Small intestine (tissue), 7 donors: ENCODE measurements around the gene RNF121. TPM values are rescaled to one million over a fixed set of nuclear protein-coding genes. Genes with fewer than 3 reads are reported as not detected.

Experiments
- DNase-seq, 2 donors: peaks; one replicate each; pipeline versions ENCODE4 v3.0.0 to v3.0.0-alpha.2; 2013
- FAIRE-seq: peaks from 2 replicates; lab custom pipeline; 2012; peaks lifted over from hg19 to GRCh38; lab: Jason Lieb, UNC
- H3K27ac ChIP-seq, 3 donors: one replicate each; pipeline ENCODE4 v1.5.1; 2013; ENCODE audit warnings: low read length in 2 of 3, mild to moderate bottlenecking in 2 of 3, control low read depth in 1 of 3, inconsistent platforms in 1 of 3, low read depth in 1 of 3, moderate library complexity in 1 of 3
- H3K27me3 ChIP-seq, 3 donors: one replicate each; pipeline ENCODE4 v1.6.1; 2013; ENCODE audit warnings: low read length in 3 of 3, inconsistent platforms in 1 of 3; ENCODE audit not compliant: control insufficient read depth in 3 of 3, insufficient read depth in 3 of 3
- H3K36me3 ChIP-seq, 3 donors: one replicate each; pipeline ENCODE4 v1.6.1; 2013; ENCODE audit warnings: low read length in 3 of 3, inconsistent platforms in 1 of 3, low read depth in 1 of 3, mild to moderate bottlenecking in 1 of 3, moderate library complexity in 1 of 3; ENCODE audit not compliant: control insufficient read depth in 3 of 3, insufficient read depth in 2 of 3
- H3K4me1 ChIP-seq, 3 donors: one replicate each; pipeline ENCODE4 v1.6.1; 2013; ENCODE audit warnings: low read length in 2 of 3, inconsistent platforms in 1 of 3, low read depth in 1 of 3, mild to moderate bottlenecking in 1 of 3, moderate library complexity in 1 of 3; ENCODE audit not compliant: control insufficient read depth in 3 of 3, insufficient read depth in 2 of 3
- H3K4me3 ChIP-seq, 3 donors: one replicate each; pipeline ENCODE4 v1.5.1; 2013; ENCODE audit warnings: low read length in 3 of 3, control low read depth in 1 of 3, inconsistent platforms in 1 of 3, low read depth in 1 of 3, mild to moderate bottlenecking in 1 of 3, moderate library complexity in 1 of 3
- H3K9me3 ChIP-seq, 2 donors: one replicate each; pipeline ENCODE4 v1.6.1; 2013; ENCODE audit warnings: low read depth in 1 of 2, low read length in 1 of 2; ENCODE audit not compliant: control insufficient read depth in 2 of 2, insufficient read depth in 1 of 2
- WGBS, 3 donors: extraction: QIAGEN DNeasy Blood & Tissue Kit; methylation state at CpG; one replicate each; pipeline ENCODE4 v1.1.7; 2013; 5-methylcytosine and 5-hydroxymethylcytosine counted together
- polyA plus RNA-seq, 4 donors: library from polyadenylated mRNA; stranded (reverse) in 3 of 4; unstranded in 1 of 4; fragments of 200-250 nt in 3 of 4; fragments of 120-200 nt in 1 of 4; gene quantifications; one replicate each; pipeline versions ENCODE4 v1.2.1 to v1.2.3, GENCODE V29; 2013
- donor health status: healthy with polysubstance abuse.
- donor health status: control.
- donor health status: control.
- donor health status: Bipolar disorder and iron deficiency.
- donor health status: healthy.

Gene RNF121
- polyA plus RNA-seq, 4 donors = 15.9 to 38.6 (median 23.5) TPM

- WGBS, 3 donors = 4 to 41% (median 24%) methylated on average over 1 of the region's 1 CpG
- peaks cover 1 to 47% (median 3%) of the 10 kb centered on the region in 3 donors for H3K4me1 ChIP-seq
- no peak for FAIRE-seq
Measured at GRCh38 chr11:72030472-72031045, 101.7 kb downstream of the RNF121 start.

DNA sequence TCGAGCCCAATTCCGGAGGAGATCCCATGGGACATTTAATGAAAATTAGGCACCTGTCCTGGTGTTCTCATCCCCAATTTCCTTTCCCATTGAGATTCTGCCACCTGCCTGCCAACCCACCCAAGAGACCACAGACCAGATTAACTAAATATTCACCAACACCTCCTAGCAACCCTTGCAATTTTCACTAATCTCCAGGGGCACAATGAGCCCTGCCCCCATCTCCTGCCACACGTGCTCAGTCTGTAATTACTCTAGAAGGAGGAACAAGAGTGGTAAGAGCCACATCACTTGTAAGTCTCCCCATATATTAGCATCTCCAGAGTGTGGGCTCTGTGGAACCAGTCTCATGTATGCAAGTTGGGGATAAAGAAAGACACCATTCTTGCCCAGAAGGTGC, 107.8 kb downstream of the RNF121 start:
- peaks cover 2 to 26% (median 19%) of the 10 kb centered on the region in 3 donors for H3K4me1 ChIP-seq

More at GRCh38 chr11:72030472-72031045, 101.7 kb downstream of the RNF121 start:
- Histone ChIP-seq H3K9me3 (no peaks in the 10 kb centered on the region), H3K36me3 (peaks cover 10 to 53% (median 11%) of the 10 kb centered on the region in 3 donors), H3K27ac (peak overlapping the region in 2 of 3 donors; percentile 22 to 41), H3K27me3 (no peaks in the 10 kb centered on the region), H3K4me3 (no peak overlapping the region)
- peak in 1 of 2 donors; percentile 56 for DNase-seq

GRCh38 chr11:72037554-72038311, 108.9 kb downstream of the RNF121 start:
- DNase-seq = no peak
- H3K9me3 ChIP-seq = no peaks in the 10 kb centered on the region
- no peaks in the 10 kb centered on the region for H3K27me3 ChIP-seq
- no peak for FAIRE-seq
- H3K36me3 ChIP-seq = peaks cover 4 to 26% (median 10%) of the 10 kb centered on the region in 3 donors
- H3K4me3 ChIP-seq = peak overlapping the region in 2 of 3 donors; percentile 73 to 85
- H3K4me1 ChIP-seq = peaks cover 2 to 34% (median 19%) of the 10 kb centered on the region in 3 donors
- WGBS, 3 donors = 33 to 36% (median 35%) methylated on average over 4 of the region's 4 CpGs
- H3K27ac ChIP-seq = peak overlapping the region; percentile 21 to 97 (median 97)

More for the DNA sequence above, 107.8 kb downstream of the RNF121 start:
- no peak overlapping the region for H3K4me3 ChIP-seq
- DNase-seq = no peak
- H3K9me3 ChIP-seq = no peaks in the 10 kb centered on the region
- no peak overlapping the region for H3K27ac ChIP-seq
- peaks cover 4 to 29% (median 10%) of the 10 kb centered on the region in 3 donors for H3K36me3 ChIP-seq
- FAIRE-seq = no peak
- no peaks in the 10 kb centered on the region for H3K27me3 ChIP-seq
- 60 to 64% (median 61%) methylated on average over 3 of the region's 3 CpGs for WGBS, 3 donors

- no peak for FAIRE-seq
- Histone ChIP-seq H3K36me3 (peaks cover 0 to 21% (median 4%) of the 10 kb centered on the region in 3 donors), H3K27ac (peak overlapping the region; percentile 92 to 97 (median 97)), H3K27me3 (no peaks in the 10 kb centered on the region), H3K4me3 (peak overlapping the region in 2 of 3 donors; percentile 73 to 85), H3K9me3 (no peaks in the 10 kb centered on the region), H3K4me1 (peaks cover 2 to 37% (median 19%) of the 10 kb centered on the region in 3 donors)
- peak; percentile 31 to 52 for DNase-seq
- WGBS, 3 donors = 14 to 25% (median 18%) methylated on average over 2 of the region's 2 CpGs
Measured at GRCh38 chr11:72038491-72038890, 109.6 kb downstream of the RNF121 start.

DNA sequence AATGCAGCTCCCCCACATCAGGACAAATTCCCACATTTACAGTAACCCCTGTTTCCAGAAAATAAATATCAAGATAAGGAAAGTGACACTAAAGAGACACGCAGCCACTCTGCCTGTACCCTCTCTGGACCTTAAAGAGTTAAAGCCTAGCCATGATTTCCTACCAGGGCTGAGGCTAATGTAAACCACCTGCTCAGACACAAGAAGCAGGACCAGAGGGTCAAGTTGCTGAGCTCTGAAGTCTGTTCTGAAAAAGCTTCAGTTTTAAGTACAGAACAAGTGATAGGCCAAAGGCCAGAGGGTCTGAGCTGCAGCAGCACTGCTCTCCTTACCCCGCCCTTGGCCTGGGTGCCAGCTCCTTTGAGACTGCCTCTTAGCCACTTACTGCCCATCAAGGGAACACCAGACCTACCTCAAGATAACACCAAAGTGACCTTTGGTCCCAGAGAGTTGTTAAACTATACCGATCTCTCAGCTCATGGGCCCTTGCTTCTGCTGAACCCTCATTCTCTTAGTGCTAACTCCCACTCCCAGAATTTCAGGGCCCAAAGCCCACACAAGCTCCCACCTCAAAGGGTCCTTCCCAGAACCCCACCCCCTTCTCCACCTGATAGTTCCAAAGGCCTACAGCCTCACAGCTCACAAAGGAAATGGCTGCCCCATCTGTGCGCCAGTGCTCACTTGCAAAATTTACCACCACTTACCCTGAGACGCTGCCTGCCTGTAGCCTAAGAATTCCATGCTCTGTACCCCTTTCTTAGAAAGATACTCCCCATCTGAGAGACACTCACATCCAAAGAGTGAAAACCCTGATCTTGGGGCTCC, 110.4 kb downstream of the RNF121 start:
- Histone ChIP-seq H3K4me1 (peaks cover 2 to 37% (median 19%) of the 10 kb centered on the region in 3 donors), H3K9me3 (no peaks in the 10 kb centered on the region), H3K27me3 (no peaks in the 10 kb centered on the region), H3K36me3 (peaks cover 0 to 18% (median 2%) of the 10 kb centered on the region in 3 donors), H3K27ac (peak overlapping the region; percentile 92 to 97 (median 97)), H3K4me3 (peak overlapping the region; percentile 6 to 85 (median 73))
- WGBS, 3 donors = 7 to 20% (median 15%) methylated on average over 5 of the region's 5 CpGs
- DNase-seq (peak; percentile 94 to 98), FAIRE-seq (no peak)

DNA sequence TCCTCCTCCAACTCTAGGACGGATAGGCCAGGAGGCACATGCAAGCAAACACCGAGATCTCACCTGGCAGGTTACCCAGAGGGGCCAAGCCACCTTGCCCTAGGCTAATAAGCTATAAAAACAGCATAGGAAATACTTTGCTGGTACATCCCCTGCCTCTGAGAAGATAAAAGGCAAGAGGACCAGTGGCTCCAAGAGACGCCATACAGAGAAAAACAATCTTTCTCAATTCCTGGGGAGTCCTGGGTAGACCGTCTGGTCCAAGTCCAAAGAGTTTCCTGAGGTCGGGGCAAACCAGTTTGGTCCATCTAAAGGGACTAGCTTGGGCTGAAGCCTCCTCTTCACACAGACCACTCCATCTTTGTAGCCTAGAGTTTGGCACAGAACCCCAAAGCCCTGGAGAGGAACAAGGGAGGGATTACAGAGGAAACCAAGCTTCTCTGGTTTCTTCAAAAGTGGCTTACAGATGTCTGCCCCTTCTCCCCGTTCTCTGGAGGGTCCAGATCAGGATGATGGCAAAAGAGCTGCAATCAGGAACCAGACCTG, 111.1 kb downstream of the RNF121 start:
- FAIRE-seq (no peak), DNase-seq (peak; percentile 55 to 68)
- Histone ChIP-seq H3K27me3 (no peaks in the 10 kb centered on the region), H3K27ac (peak overlapping the region; percentile 92 to 97 (median 97)), H3K4me1 (peaks cover 2 to 37% (median 19%) of the 10 kb centered on the region in 3 donors), H3K36me3 (peaks cover 0 to 13% (median 2%) of the 10 kb centered on the region in 3 donors), H3K9me3 (no peaks in the 10 kb centered on the region), H3K4me3 (peak overlapping the region; percentile 31 to 85 (median 73))
- 4 to 11% (median 9%) methylated on average over 6 of the region's 6 CpGs for WGBS, 3 donors

DNA sequence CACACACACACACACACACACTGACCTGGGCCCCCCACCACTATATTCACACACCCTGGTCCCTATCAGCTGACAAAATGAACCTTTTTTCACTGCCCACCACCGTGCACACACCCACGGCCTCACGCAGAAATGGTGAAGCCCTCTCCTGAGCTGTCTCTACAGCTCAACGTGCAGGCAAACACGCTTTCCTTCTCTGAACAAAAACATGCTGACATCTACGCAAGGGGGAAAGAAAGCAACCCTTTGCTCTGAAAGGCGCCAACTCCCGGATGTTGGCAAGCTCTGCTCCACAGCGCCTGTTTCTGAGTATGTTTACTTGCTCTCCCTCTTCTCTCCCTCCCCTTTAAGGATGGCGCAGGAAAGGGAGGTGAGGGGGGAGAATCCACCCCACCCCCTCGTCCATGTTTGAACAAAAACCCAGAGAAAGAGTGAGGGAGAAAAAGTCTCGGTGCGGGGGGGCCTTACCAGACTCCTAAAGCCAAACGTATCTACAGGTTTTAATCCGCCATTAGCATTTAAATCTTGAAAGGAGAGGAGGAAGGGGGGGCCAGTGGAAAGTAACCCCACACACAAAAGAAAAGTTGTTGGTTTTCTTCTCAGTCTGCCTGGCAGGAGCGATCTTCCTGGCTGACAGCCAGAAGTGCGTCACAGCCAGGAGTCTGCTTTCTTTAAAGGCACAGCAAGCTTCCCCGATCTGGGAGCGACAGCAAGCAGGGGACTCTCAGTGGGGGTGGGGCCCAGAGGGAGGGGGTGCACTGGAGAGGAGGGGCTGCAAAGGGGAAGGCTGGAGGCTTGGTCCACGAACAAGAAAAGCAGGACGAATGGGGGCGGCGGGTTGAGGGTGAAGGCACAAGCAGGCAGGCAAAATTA, 111.9 kb downstream of the RNF121 start:
- WGBS, 3 donors = 0 to 1% (median 0%) methylated on average over 22 to 23 of the region's 23 CpGs
- FAIRE-seq = no peak
- H3K27ac ChIP-seq = peak overlapping the region; percentile 92 to 97 (median 97)
- peak overlapping the region; percentile 50 to 85 (median 73) for H3K4me3 ChIP-seq
- no peaks in the 10 kb centered on the region for H3K9me3 ChIP-seq
- peaks cover 0 to 10% (median 2%) of the 10 kb centered on the region in 3 donors for H3K36me3 ChIP-seq
- DNase-seq = peak; percentile 92 to 97
- no peaks in the 10 kb centered on the region for H3K27me3 ChIP-seq
- H3K4me1 ChIP-seq = peaks cover 2 to 37% (median 19%) of the 10 kb centered on the region in 3 donors
